ENCODE results near the gene TUBB1. TPM values are rescaled to one million over a fixed set of nuclear protein-coding genes. Genes with fewer than 3 reads are reported as not detected.

Gene TUBB1
- total RNA-seq, 1 experiment from 2014 or later = not detected

DNA sequence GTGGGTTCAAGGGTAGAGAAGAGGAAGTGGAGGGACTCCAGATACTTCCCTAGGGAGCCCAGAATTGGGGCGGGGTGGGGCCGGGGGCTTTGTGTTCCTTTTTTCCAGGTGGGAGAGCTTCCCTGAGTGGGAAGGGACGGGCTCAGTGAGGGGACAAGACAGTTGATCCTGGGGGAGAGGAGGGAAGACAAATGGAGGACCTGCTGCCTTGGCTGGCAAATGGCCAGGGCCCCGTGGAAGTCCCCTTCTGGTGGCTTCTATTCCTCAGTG is 14.8 kb upstream of the TUBB1 start:
- intact Hi-C loops (cut with micrococcal nuclease; ENCODE audit: unreplicated experiment) = no loop called here
- Histone ChIP-seq H3K4me3 (ENCODE audit: low read depth, low read length, poor library complexity, severe bottlenecking) (no peak overlapping the region), H3K9me3 (ENCODE audit: low read depth, low read length, poor library complexity, severe bottlenecking) (no peaks in the 10 kb centered on the region), H3K27ac (ENCODE audit: low read depth, low read length, poor library complexity, severe bottlenecking) (no peak overlapping the region), H3K36me3 (ENCODE audit: insufficient read depth, low read length, poor library complexity, severe bottlenecking) (no peaks in the 10 kb centered on the region), H3K4me1 (ENCODE audit: insufficient read depth, low read length, poor library complexity, severe bottlenecking) (peaks cover 8% of the 10 kb centered on the region), H3K27me3 (replicated peaks; ENCODE audit: insufficient read depth, low read depth, low read length, poor library complexity) (no peaks in the 10 kb centered on the region)
- no peak for DNase-seq (ENCODE audit: low spot score)
- CTCF ChIA-PET = no interaction called here
- POLR2A ChIA-PET (ENCODE audit: low non-redundant PET) = no interaction called here
- no TSS peak for BruUV-seq (replicated peaks)
- no peak for TF ChIP-seq EZH2 (IDR thresholded peaks at IDR 0.05; ENCODE audit: borderline replicate concordance, low read depth, low read length, poor library complexity, severe bottlenecking)
- no peak for TF ChIP-seq CTCF (conservative IDR thresholded peaks at IDR 0.05; ENCODE audit: low read depth, low read length)

GRCh38 chr20:59004763-59005522 is 14.3 kb upstream of the TUBB1 start:
- no peaks in the 10 kb centered on the region for H3K9me3 ChIP-seq (ENCODE audit: low read depth, low read length, poor library complexity, severe bottlenecking)
- TF ChIP-seq CTCF (conservative IDR thresholded peaks at IDR 0.05; ENCODE audit: low read depth, low read length) = no peak
- no peak for TF ChIP-seq EZH2 (IDR thresholded peaks at IDR 0.05; ENCODE audit: borderline replicate concordance, low read depth, low read length, poor library complexity, severe bottlenecking)
- H3K27me3 ChIP-seq (replicated peaks; ENCODE audit: insufficient read depth, low read depth, low read length, poor library complexity) = no peaks in the 10 kb centered on the region
- POLR2A ChIA-PET (ENCODE audit: low non-redundant PET) = no interaction called here
- no TSS peak for BruUV-seq (replicated peaks)
- intact Hi-C loops (cut with micrococcal nuclease; ENCODE audit: unreplicated experiment) = no loop called here
- H3K36me3 ChIP-seq (ENCODE audit: insufficient read depth, low read length, poor library complexity, severe bottlenecking) = no peaks in the 10 kb centered on the region
- H3K4me1 ChIP-seq (ENCODE audit: insufficient read depth, low read length, poor library complexity, severe bottlenecking) = peaks cover 8% of the 10 kb centered on the region
- DNase-seq (ENCODE audit: low spot score) = peak; percentile 52
- H3K27ac ChIP-seq (ENCODE audit: low read depth, low read length, poor library complexity, severe bottlenecking) = no peak overlapping the region
- CTCF ChIA-PET = no interaction called here
- no peak overlapping the region for H3K4me3 ChIP-seq (ENCODE audit: low read depth, low read length, poor library complexity, severe bottlenecking)

- CTCF ChIA-PET = no interaction called here
- no peaks in the 10 kb centered on the region for H3K36me3 ChIP-seq (ENCODE audit: insufficient read depth, low read length, poor library complexity, severe bottlenecking)
- H3K27ac ChIP-seq (ENCODE audit: low read depth, low read length, poor library complexity, severe bottlenecking) = no peak overlapping the region
These were observed 13.6 kb upstream of the TUBB1 start for GRCh38 chr20:59005523-59006166.

More at GRCh38 chr20:59005523-59006166, 13.6 kb upstream of the TUBB1 start:
- TF ChIP-seq CTCF (conservative IDR thresholded peaks at IDR 0.05; ENCODE audit: low read depth, low read length) (no peak), EZH2 (IDR thresholded peaks at IDR 0.05; ENCODE audit: borderline replicate concordance, low read depth, low read length, poor library complexity, severe bottlenecking) (no peak)
- DNase-seq (ENCODE audit: low spot score) = no peak
- Histone ChIP-seq H3K27me3 (replicated peaks; ENCODE audit: insufficient read depth, low read depth, low read length, poor library complexity) (no peaks in the 10 kb centered on the region), H3K4me1 (ENCODE audit: insufficient read depth, low read length, poor library complexity, severe bottlenecking) (peaks cover 8% of the 10 kb centered on the region), H3K9me3 (ENCODE audit: low read depth, low read length, poor library complexity, severe bottlenecking) (no peaks in the 10 kb centered on the region), H3K4me3 (ENCODE audit: low read depth, low read length, poor library complexity, severe bottlenecking) (no peak overlapping the region)
- BruUV-seq (replicated peaks) = no TSS peak
- POLR2A ChIA-PET (ENCODE audit: low non-redundant PET) = no interaction called here
- intact Hi-C loops (cut with micrococcal nuclease; ENCODE audit: unreplicated experiment) = no loop called here

All from A673 (cell line).